ENCODE results near the gene GABRG3.

The GABRG3 gene

DNA sequence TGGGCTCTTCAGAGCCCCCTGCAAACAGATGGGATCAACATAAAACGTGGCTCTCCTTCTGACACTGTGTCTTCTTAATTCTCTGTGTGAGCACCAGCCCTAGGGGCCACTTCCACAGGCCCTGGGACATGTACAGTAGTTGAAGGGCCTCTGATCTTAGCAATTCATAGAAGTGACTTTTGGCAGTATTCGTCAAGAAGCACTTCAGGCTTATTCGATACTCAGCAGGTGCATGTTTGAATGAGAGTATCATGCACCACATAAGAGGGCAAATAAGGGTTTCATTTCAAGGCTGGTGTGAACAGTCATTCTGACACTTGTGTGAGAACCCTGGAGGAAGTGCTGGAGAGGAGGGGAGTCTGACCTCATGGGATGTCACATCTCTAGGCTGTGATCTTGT is 113.9 kb downstream of the GABRG3 start:
- Histone ChIP-seq H3K4me1 (ENCODE audit: insufficient read depth, poor library complexity, severe bottlenecking) (no peaks in the 10 kb centered on the region), H3K27ac (ENCODE audit: poor library complexity, severe bottlenecking) (no peak overlapping the region), H3K4me3 (ENCODE audit: severe bottlenecking) (no peak overlapping the region), H3K36me3 (ENCODE audit: low read depth) (no peaks in the 10 kb centered on the region), H3K27me3 (ENCODE audit: insufficient read depth, poor library complexity, severe bottlenecking) (no peaks in the 10 kb centered on the region), H3K9me3 (ENCODE audit: severe bottlenecking) (peaks cover 8% of the 10 kb centered on the region)
- TF ChIP-seq, protein P1, sequence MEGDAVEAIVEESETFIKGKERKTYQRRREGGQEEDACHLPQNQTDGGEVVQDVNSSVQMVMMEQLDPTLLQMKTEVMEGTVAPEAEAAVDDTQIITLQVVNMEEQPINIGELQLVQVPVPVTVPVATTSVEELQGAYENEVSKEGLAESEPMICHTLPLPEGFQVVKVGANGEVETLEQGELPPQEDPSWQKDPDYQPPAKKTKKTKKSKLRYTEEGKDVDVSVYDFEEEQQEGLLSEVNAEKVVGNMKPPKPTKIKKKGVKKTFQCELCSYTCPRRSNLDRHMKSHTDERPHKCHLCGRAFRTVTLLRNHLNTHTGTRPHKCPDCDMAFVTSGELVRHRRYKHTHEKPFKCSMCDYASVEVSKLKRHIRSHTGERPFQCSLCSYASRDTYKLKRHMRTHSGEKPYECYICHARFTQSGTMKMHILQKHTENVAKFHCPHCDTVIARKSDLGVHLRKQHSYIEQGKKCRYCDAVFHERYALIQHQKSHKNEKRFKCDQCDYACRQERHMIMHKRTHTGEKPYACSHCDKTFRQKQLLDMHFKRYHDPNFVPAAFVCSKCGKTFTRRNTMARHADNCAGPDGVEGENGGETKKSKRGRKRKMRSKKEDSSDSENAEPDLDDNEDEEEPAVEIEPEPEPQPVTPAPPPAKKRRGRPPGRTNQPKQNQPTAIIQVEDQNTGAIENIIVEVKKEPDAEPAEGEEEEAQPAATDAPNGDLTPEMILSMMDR (IDR thresholded peaks at IDR 0.05; ENCODE audit: poor library complexity, severe bottlenecking), result no peak
- ATAC-seq (ENCODE audit: low read depth) (no peak), DNase-seq (ENCODE audit: low spot score) (no peak)

DNA sequence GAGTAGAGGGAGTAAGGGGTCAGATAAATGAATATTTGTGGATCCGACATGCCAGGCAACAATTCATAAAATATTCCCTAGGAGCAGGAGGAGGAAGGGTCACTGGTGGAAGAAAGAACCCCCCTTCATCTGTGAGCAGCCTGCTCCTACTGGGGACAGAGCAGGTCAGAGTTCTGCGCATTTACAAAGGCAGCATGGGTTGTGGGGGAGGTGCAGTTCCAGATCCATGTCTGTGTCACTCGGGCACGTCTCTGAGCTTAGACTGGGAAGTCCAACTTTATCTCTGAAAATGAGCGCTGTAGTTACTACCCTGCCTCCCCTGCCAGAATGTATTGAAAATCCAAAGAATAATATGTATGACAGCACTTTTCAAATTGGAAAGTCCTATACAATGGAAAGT is 115.2 kb downstream of the GABRG3 start:
- TF ChIP-seq, protein P1 (IDR thresholded peaks at IDR 0.05; ENCODE audit: poor library complexity, severe bottlenecking), result no peak
- H3K27ac ChIP-seq (ENCODE audit: poor library complexity, severe bottlenecking), result no peak overlapping the region
- no peaks in the 10 kb centered on the region for H3K27me3 ChIP-seq (ENCODE audit: insufficient read depth, poor library complexity, severe bottlenecking)
- DNase-seq (ENCODE audit: low spot score) (no peak), ATAC-seq (ENCODE audit: low read depth) (no peak)
- no peaks in the 10 kb centered on the region for H3K36me3 ChIP-seq (ENCODE audit: low read depth)
- no peaks in the 10 kb centered on the region for H3K4me1 ChIP-seq (ENCODE audit: insufficient read depth, poor library complexity, severe bottlenecking)
- peaks cover 8% of the 10 kb centered on the region for H3K9me3 ChIP-seq (ENCODE audit: severe bottlenecking)
- H3K4me3 ChIP-seq (ENCODE audit: severe bottlenecking), result no peak overlapping the region

DNA sequence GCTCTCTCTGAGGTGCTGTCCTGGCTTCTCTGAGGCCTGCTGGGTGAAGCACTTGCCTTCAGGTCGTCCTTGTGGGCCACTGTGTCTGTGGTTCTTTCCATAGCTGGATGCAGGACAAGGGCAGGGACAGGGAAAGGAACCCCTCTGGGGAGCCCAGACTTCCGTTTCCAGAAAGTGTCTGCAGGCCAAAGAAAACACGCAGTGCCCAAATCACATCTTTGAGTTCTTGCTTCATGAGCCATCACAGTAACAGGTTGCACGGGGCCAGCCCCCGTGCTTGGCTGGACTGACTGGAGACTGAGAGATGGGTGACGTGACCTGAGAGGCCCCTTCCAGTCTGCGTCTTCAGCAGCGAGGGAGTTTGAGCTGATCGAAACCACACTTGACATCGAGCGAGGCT is 115.8 kb downstream of the GABRG3 start:
- DNase-seq (ENCODE audit: low spot score) (no peak), ATAC-seq (ENCODE audit: low read depth) (no peak)
- no peak overlapping the region for H3K27ac ChIP-seq (ENCODE audit: poor library complexity, severe bottlenecking)
- peaks cover 8% of the 10 kb centered on the region for H3K9me3 ChIP-seq (ENCODE audit: severe bottlenecking)
- TF ChIP-seq, protein P1 (IDR thresholded peaks at IDR 0.05; ENCODE audit: poor library complexity, severe bottlenecking), result no peak
- no peaks in the 10 kb centered on the region for H3K4me1 ChIP-seq (ENCODE audit: insufficient read depth, poor library complexity, severe bottlenecking)
- H3K36me3 ChIP-seq (ENCODE audit: low read depth), result no peaks in the 10 kb centered on the region
- H3K4me3 ChIP-seq (ENCODE audit: severe bottlenecking), result no peak overlapping the region
- H3K27me3 ChIP-seq (ENCODE audit: insufficient read depth, poor library complexity, severe bottlenecking), result no peaks in the 10 kb centered on the region

DNA sequence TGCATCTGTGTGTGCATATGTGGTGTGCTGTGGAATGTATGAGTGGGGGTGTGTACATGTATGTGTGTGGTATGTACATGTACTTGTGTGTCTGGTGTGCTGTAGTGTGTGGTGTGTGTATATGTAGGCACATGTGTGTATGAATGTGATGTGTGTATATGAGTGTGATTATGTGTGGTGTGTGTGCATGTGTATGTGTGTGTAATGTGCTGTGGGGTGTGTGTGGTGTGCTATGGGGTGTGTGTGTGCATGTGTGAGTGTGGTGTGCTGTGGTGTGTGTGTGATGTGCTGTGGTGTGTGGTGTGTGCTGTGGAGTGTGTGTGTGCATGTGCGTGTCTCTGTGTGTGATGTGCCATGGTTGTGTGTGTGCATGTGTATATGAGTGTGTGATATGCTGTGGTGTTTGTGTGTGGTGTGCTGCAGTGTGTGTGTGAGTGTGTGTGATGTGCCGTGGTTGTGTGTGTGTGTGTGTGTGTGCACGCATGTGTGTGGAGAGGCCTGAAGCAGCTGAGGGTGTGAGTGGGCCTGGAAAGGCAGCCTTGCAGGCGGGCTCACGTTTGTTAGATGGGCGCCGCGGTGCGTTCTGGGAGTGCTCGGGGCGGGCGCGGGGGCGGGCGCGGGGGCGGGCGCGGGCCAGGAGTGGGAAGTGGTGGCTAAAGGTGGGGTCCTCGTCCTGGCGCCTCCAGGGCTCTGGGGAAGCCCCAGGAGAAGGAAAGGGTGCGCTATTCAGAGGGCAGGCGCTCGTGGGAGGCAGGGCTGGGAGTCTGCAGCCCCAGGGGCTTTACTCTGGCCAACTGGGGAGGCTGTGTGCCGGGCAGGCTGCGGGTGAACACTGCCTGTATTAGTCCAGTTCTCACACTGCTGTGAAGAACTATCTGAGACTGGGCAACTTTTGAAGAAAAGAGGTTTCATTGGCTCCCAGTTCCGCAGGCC is 116.9 kb downstream of the GABRG3 start:
- Histone ChIP-seq H3K9me3 (ENCODE audit: severe bottlenecking) (peaks cover 8% of the 10 kb centered on the region), H3K27me3 (ENCODE audit: insufficient read depth, poor library complexity, severe bottlenecking) (no peaks in the 10 kb centered on the region), H3K4me3 (ENCODE audit: severe bottlenecking) (no peak overlapping the region), H3K4me1 (ENCODE audit: insufficient read depth, poor library complexity, severe bottlenecking) (no peaks in the 10 kb centered on the region), H3K27ac (ENCODE audit: poor library complexity, severe bottlenecking) (no peak overlapping the region), H3K36me3 (ENCODE audit: low read depth) (no peaks in the 10 kb centered on the region)
- DNase-seq (ENCODE audit: low spot score), result no peak
- ATAC-seq (ENCODE audit: low read depth), result no peak
- TF ChIP-seq, protein P1 (IDR thresholded peaks at IDR 0.05; ENCODE audit: poor library complexity, severe bottlenecking), result no peak

All from RWPE2 (cell line).